Stimulated activated CD8-positive, alpha-beta memory T cell treated with anti-CD3 and anti-CD28 coated beads, Interleukin-4, amount 100 ng/mL, for 1 hour (primary cell): ENCODE data around the gene ZDHHC24.
A peak's percentile ranks its signal among the peaks of the same experiment; 100 is the strongest.

Experiments used
- DNase-seq, 2 donors: peaks; one replicate each; pipeline ENCODE4 v3.0.0-alpha.2; 2020; ENCODE audit warnings: low read depth in 2 of 2, low spot score in 1 of 2

The ZDHHC24 gene

DNA sequence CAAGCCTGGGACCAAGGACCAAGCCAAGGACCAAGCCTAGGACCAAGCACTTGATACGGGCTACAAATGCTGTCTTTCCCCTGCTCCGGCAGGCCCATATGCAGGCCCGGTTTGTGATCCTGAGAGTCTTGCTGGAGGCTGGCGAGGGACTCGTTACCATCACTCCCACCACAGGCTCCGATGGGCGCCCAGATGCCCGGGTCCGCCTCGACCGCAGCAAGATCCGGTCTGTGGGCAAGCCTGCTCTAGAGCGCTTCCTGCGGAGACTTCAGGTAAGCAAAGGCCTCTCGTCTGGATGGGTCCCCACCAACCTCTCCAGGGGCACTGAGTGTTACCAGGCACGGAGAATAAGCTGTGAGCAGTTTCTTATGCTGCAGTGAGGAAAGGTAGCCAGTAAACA is 48.6 kb downstream of the ZDHHC24 start:
- no peak for DNase-seq

DNA sequence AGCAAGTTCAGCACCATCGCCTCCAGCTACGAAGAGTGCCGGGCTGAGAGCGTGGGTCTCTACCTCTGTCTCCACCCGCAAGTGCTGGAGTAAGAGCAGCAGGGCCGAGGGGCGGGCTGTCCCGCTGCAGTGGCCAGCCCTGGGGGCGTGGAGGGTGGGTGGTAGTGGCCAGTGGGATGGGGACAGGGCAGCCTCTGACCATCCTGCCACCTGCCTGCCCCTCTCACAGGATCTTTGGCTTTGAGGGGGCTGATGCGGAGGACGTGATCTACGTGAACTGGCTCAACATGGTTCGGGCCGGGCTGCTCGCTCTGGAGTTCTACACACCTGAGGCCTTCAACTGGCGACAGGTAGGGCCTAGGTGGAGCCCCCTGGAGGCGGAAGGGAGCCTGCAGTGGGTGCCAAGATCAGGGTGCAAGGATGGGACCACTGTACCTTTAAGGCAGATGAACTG is 50.4 kb downstream of the ZDHHC24 start:
- DNase-seq = no peak

DNA sequence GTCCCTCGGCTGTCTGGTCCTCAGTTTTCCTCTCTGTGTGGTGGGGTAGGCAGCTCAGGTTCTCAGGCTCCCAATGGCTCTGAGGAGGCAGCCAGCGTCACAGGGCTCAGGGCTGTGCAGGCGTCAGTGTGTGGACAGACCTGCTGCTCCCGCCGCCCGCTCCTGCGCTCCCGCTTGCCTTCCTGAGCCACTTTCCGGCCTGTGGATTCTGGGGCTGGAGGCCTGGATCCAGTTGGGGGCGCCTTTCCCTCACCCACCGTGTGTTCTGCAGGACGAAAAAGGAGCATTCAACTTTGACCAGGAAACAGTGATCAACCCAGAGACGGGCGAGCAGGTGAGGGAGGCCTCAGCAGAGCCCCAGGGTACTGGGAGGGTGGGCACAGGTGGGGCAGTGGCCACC is 50.9 kb downstream of the ZDHHC24 start:
- DNase-seq = no peak

DNA sequence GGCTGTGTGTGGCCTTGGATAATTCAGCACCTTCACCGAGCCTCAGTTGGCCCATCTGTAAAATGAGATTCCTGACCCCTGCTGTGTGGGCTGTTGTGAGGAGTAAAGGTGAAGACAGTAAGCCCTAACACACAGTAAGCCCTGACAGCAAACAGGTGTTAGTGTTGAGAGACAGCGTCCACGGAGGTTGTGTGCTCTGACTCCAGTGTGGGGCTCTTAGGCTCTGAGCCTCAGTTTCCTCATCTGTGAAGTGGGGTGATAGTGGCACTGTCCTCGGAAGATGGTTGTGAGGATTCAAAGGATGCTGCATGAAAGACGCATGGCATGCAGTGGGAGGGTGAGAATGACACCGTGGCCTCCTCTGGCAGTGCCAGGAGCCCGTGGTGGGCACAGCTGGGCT is 51.4 kb downstream of the ZDHHC24 start:
- DNase-seq = no peak

DNA sequence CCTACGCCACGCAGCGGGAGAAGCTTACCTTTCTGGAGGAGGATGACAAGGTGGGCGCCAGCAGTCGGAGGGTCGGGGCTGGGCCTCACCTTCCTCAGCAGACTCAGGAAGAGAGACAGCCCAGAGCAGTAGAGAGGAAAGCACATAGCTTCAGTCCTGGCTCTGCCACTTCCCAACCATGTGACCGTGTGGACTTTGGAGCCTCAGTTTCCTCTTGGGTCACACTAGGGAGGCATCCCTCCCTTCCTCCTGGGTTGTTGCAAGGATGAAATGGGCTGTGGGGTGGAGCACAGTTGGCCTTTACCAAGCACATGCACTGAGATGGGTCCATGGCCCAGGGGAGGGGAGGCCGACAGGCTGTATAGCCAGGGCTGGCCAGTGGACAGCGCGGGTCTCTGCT is 52.7 kb downstream of the ZDHHC24 start:
- DNase-seq = no peak

DNA sequence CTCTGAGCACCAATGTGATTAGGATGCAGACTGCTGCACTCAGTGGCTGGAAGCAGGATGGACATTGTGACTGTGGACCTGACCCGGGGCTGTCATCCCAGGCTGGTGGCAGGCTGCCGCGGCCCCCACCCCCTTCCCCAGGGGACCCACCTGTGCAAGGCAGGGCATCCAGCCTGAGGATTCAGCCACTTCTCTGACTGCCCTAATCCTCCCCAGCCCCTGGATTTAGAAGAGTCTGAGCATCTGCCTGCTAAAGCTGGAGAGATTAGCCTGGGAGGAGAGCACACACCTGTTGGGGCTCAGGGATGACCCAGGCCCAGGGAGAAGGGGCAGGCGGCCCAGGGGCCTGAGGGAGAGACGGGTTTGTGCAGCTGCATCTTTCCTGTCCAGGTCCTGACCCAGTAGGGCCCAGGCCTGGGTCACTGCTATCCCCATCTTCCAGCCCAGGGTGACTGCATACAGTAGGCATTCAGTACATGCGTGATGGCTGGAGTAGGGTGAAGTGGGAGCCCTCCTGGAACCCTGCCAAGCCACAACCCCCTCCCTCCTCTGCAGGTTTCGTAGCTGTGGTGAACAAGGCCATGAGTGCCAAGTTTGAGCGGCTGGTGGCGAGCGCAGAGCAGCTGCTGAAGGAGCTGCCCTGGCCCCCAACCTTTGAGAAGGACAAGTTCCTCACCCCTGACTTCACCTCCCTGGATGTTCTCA is 53.5 kb downstream of the ZDHHC24 start:
- no peak for DNase-seq

DNA sequence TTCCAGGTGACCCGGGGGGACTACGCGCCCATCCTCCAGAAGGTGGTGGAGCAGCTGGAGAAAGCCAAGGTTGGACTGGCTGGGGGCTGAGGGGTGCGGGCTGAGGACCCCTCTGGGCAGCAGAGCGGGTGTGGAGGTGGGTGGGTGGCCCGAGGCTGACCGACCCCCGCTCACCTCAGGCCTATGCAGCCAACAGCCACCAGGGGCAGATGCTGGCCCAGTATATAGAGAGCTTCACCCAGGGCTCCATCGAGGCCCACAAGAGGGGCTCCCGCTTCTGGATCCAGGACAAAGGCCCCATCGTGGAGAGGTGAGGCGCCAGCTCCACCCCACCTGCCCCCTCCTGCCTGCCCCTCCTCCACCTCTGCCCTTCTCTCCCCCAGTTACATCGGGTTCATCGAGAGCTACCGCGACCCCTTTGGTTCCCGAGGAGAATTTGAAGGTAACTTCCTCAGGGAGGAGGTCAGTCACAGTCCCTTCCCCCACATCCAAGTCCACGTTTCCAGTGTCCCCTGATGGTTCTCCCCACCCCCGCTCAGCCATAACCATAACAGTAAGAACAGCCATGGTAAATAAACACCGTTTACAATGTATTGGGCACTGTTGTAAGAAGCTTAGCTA is 54.4 kb downstream of the ZDHHC24 start:
- no peak for DNase-seq

DNA sequence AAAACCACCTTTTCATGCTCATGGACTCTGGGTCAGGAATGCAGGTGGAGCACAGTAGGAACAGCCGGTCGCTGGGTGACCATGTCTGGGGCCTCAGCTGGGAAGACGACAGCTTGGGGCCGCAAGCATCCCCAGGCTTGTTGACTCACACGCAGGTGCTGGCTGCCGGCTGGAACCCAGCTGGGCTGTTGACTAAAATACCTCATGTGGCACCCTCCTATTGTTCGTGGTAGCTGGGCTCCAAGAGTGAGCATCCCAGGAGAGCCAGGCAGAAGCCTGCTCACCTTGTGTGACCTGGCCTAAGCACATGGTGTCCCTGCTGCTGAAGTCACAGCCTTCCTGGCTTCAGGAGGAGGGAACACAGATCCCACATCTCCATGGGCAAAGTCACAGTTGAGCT is 56.2 kb downstream of the ZDHHC24 start:
- DNase-seq = no peak

DNA sequence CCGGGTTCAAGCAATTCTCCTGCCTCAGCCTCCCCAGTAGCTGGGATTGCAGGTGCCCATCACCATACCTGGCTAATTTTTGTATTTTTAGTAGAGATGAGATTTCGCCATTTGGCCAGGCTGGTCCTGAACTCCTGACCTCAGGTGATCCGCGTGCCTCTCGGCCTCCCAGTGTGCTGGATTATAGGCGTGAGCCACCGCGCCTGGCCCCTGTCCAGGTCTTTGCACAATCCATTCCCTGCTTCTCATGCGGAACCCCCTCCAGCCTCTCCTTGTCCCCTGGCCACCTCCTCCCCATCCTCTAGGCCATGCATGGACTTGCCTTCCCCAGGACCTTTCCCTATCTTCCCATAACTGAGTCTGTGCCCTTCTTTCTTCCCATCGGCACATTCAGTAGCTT is 56.9 kb downstream of the ZDHHC24 start:
- no peak for DNase-seq

DNA sequence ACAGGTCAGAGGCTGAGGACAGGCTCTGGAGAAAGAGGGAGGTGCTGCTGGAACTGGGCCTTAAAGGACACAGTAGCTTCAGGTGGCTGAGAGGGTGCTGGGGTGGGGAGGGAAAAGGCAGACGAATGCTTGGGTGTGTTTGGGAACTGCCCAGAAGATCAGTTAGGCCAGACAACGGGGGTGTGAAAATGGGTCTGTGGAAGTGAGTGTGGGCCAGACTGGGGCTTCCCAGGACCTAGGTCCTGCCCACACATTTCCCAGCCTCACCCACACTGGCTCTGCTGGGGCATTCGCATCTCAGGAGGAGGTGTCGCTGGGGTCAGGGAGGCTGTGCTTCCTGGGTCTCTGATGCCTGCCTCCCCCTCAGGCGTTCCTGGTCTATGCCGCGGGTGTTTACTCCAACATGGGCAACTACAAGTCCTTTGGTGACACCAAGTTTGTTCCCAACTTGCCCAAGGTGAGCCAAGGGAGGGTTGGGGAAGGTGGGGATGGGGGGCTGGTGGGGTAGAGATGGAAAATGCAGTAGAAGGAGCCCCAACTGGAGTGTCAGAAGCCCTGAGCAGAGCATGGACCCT is 61.0 kb downstream of the ZDHHC24 start:
- no peak for DNase-seq

DNA sequence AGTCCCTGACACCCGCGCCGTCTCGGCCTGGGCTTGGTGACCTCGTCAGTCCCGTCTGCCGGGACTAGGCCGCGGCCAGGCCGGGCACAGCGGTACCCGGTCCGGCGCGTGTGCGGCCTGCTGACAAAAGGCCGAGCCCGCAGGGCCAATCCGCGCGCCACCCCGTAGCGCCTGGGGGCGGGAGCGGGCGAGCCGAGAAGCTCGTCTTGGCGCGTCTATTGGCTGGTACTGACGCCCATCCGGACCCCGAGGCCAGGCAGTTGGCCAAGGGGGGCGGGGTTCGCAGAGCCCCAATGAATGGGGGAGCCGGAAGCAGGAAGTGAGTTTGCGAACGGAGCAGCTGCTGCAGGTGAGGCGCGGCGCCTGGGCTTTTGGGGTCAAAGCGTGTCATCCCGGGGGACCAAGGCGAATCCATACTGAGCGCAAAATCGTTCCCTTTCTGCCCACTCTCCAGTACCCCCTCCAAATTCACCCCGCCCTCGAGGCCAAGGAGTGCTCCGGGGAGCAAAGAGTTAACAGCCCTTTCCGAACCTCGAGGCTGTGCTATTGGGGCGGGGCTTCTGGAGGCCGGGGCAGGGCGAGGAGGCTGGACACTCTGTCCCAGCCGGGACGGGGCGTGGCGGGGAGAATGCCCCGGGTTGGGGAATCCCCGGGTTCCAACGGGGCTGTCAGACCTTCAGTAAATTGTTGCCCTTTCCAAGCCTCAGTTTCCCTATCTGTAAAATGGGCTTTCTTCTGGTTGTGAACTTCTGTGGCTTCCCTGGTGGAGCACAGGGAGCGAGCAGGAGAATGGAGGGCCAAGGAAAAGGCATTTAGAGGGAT is 65.5 kb downstream of the ZDHHC24 start, which contains the start of gene DPP3:
DPP3 (plus strand) TSS at position 318 of the 822 bp plus-strand sequence. CDS start 1,767 bp downstream, outside the sequence.
- DNase-seq = peak; percentile 87 to 90

DNA sequence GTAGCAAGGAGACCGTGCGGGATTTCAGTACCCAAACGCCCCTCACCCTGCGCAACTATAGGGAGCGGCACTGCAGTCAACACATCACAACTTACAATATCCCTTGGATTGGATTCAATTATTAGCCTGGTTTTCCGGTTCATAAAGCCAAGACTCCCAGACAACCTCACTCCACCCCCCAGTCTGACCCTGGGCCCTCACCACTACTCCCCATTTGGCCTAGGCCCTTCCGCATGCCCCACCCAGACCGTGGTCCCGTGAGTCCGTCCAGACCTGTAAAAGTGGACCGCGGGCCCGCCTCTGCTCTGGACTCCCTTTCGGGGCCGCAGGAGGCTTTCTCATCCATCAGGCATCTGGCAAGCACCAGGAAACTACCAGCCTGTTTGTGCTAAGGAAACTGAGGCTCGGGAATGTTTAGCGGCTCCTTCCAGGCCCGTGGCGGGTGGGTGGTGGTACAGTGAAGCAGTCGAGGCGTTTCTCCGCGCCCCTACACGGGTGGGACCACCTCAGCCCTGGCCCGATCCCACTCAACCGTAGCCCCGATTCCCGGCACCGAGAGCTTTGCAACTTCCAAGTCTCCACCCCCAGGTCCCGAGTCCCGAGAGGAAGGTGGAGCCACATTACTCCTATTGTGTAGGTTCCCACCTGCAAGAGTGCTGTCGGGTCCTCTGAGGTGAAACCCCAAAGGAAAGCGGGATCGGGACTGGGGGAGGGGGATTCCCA is 66.3 kb downstream of the ZDHHC24 start:
- no peak for DNase-seq

DNA sequence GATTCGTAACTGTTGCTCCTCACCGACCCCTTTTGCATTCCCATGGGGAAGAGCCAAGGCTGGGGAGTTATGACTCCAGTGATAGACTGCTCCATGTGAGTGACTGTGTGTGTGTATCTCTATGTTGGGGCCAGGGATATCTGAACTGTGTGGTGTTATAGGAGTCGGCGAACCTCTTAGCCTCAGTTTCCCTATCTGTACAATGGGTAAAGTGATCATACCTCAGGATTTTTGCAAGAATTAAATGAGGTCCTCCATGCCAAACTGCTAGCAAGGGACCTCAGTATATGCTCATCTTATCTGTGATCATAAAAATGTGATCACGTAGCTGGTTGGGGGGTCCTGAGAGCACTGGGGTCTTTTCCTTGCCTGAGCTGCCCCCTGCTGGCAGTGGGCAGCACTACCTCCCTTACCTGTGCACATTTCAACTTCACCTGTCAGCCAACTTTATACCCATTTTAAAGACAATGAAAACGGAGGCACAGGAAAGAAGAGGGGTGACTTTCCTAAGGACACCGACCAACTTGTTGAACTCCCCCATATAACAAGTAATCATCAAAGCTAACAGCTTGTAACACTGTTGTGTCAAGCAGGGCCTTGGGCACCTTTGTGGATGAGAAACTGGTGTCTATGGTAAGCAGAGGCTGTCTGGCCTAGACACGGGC is 67.0 kb downstream of the ZDHHC24 start:
- no peak for DNase-seq

DNA sequence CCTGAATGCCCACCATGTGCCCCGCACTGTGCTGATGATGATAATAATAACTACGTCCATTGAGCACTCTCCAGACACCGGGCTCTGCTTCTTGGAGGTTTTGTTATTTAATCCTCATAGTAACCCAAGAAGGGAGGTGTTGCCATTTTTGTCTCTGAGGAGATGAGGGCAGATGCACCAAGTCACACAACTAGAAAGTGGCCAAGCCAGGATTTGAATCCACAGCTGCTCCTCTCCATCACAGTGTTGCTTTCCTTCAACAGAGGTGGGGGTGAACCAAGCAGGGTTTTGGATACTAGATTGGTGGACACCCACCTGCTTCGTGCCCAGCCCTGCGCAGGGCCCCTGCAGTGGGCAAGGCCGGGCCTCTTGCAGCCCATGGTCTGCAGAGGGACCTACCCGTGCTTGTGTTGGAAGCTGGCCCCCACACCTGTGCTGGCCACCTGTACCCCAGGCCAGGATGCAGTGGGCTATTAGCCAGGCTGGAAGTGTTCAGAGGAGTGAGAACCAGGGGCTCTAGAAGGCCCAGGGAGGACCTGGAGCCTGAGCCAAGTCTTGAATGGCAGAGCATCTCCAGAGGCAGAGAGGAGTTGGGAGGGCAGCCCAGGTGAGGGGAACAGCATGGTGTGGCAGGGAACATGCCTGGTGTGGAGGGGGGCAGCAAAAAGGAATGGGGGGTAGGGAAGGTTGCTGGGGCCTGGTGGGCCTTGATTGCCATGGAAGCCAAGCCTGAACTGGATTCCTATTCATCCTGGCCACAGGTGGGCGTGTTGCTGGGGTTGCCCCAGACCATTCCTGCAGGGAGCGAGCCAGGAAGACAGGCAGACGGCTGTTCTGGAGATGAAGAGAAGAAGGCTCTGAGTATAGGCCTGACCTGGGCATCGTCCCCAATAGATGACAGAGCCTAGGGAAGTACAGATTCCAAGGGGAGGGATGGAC is 68.3 kb downstream of the ZDHHC24 start:
- DNase-seq = no peak

DNA sequence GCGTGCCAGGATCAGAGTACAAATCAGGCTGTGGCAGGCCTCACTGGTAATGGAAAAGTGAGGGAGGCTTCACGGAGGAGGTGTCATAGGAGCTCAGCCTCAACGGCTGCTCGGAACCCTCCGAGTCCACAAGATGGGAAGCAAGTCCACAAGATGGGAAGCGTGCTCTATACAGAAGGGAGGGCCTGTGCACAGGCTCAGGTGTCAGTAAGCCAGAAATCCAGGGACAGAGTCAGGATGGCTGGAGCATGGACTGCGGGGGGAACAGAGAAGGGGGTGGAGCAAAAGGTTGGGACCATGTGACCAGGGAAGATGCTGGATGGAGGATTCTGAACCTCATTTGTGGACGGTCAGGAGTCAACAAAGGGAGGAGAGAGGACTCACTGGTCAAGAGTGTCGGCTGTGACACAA is 69.0 kb downstream of the ZDHHC24 start:
- DNase-seq = no peak

DNA sequence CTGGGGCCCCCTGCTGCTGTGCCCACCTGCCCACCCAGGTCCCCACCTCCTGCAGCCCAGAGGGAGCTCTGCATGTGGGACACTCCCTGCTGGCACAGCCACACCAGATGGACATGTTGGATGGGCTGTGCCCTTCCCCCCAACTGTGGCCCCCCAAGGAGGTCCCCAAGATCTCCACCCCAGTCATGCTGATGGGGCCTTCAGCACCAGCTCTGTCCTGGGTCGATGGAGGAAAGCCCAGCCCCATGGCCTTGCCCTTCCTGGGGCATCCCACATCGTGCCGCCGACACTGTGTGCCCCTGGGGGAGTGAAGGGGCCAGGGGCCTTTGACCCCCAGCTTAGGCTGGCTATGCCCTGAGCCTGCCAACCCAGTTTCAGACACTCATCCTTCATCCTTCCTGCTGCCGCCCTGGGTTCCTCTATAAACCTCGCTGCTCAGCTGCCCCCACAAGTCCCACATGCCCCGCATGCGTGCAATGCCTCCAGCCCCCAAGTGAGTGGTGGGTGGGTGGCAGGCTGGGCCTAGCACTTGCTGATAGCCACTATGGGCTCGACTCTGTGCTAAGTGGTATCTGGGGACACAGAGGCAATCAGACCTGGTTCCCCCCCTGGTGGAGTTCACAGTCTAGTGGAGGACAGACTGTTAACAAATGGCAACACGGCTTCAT is 69.5 kb downstream of the ZDHHC24 start:
- DNase-seq = no peak

DNA sequence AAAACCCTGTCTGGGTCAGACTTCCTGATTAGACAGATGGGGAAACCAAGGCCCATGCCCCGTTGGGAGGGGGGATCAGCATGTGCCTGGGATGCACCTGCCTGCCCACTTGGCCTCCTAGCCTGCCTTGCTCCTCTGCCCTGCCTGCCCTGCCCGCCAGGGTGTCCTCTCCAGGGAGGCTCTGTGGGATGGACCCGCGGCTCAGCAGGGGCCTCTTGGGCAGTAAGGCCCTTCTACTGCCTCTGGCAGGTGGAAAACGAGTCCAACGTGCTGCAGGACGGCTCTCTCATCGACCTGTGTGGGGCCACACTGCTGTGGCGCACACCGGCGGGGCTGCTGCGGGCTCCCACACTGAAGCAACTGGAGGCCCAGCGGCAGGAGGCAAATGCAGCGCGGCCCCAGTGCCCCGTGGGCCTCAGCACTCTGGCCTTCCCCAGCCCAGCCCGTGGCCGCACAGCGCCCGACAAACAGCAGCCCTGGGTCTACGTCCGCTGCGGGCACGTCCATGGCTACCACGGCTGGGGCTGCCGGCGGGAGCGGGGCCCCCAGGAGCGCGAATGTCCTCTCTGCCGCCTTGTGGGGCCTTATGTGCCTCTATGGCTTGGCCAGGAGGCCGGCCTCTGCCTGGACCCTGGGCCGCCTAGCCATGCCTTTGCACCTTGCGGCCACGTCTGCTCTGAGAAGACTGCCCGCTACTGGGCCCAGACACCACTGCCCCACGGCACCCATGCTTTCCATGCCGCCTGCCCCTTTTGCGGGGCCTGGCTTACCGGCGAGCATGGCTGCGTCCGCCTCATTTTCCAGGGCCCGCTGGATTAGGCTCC is 70.3 kb downstream of the ZDHHC24 start:
- no peak for DNase-seq
